Stimulated activated CD8-positive, alpha-beta memory T cell treated with anti-CD3 and anti-CD28 coated beads, Interleukin-15, amount 100 ng/mL, for 1 hour (primary cell): ENCODE results near the gene PLXNC1.

ENCODE experiments used
- DNase-seq: peaks from one replicate; pipeline ENCODE4 v3.0.0-alpha.2; 2020; ENCODE audit warnings: low read depth

Gene PLXNC1

GRCh38 chr12:94147991-94148738 lies at the start of gene PLXNC1:
Gene PLXNC1, plus strand, starts transcription at chr12:94148577. Its CDS starts 395 bp downstream, at chr12:94148972.
- DNase-seq = peak; percentile 27

GRCh38 chr12:94099191-94099590 lies 49.2 kb upstream of the PLXNC1 start:
- DNase-seq = no peak

- DNase-seq = no peak
These were observed 48.7 kb upstream of the PLXNC1 start for GRCh38 chr12:94099632-94100031.

- no peak for DNase-seq
These were observed 48.2 kb upstream of the PLXNC1 start for GRCh38 chr12:94100211-94100627.

- DNase-seq = peak; percentile 55
These were observed 47.2 kb upstream of the PLXNC1 start for GRCh38 chr12:94100990-94101737.

GRCh38 chr12:94101738-94102660 lies 46.4 kb upstream of the PLXNC1 start:
- DNase-seq = peak; percentile 71

GRCh38 chr12:94103986-94104385 lies 44.4 kb upstream of the PLXNC1 start:
- no peak for DNase-seq

GRCh38 chr12:94107910-94108309 lies 40.5 kb upstream of the PLXNC1 start:
- no peak for DNase-seq

GRCh38 chr12:94109160-94109559 lies 39.2 kb upstream of the PLXNC1 start:
- no peak for DNase-seq

- DNase-seq = no peak
These were observed 38.1 kb upstream of the PLXNC1 start for GRCh38 chr12:94110258-94110657.

- DNase-seq = no peak
These were observed 37.1 kb upstream of the PLXNC1 start for GRCh38 chr12:94111302-94111701.

GRCh38 chr12:94112121-94112520 lies 36.3 kb upstream of the PLXNC1 start:
- no peak for DNase-seq

GRCh38 chr12:94114166-94114565 lies 34.2 kb upstream of the PLXNC1 start:
- DNase-seq = no peak

GRCh38 chr12:94116191-94116590 lies 32.2 kb upstream of the PLXNC1 start:
- no peak for DNase-seq

- no peak for DNase-seq
These were observed 26.5 kb upstream of the PLXNC1 start for GRCh38 chr12:94121886-94122285.

GRCh38 chr12:94122591-94122990 lies 25.8 kb upstream of the PLXNC1 start:
- DNase-seq = no peak

- DNase-seq = no peak
These were observed 25.2 kb upstream of the PLXNC1 start for GRCh38 chr12:94123127-94123526.

GRCh38 chr12:94126067-94126466 lies 22.3 kb upstream of the PLXNC1 start:
- DNase-seq = no peak

- no peak for DNase-seq
These were observed 20.9 kb upstream of the PLXNC1 start for GRCh38 chr12:94127239-94128131.

- DNase-seq = no peak
These were observed 20.1 kb upstream of the PLXNC1 start for GRCh38 chr12:94128280-94128679.
